HG03039 (cell line): ENCODE data around the gene DGKG.

Experiments used
- ATAC-seq: cut with Tn5 transposase; IDR thresholded peaks from one replicate; pipeline ENCODE4 v1.9.1; 2021; ENCODE audit warnings: mild to moderate bottlenecking, moderate library complexity; ENCODE audit not compliant: unreplicated experiment

DGKG gene

GRCh38 chr3:186281176-186281575 lies 80.9 kb downstream of the DGKG start:
- ATAC-seq = no peak

GRCh38 chr3:186280737-186281136 lies 81.3 kb downstream of the DGKG start:
- no peak for ATAC-seq

GRCh38 chr3:186277268-186277909 lies 84.6 kb downstream of the DGKG start:
- ATAC-seq = no peak

- ATAC-seq = no peak
These were observed 86.6 kb downstream of the DGKG start for GRCh38 chr3:186275436-186275835.

GRCh38 chr3:186273586-186273985 lies 88.4 kb downstream of the DGKG start:
- ATAC-seq = no peak

GRCh38 chr3:186270701-186271100 lies 91.3 kb downstream of the DGKG start:
- ATAC-seq = no peak

- no peak for ATAC-seq
These were observed 93.2 kb downstream of the DGKG start for GRCh38 chr3:186268616-186269448.

- no peak for ATAC-seq
These were observed 94.3 kb downstream of the DGKG start for GRCh38 chr3:186267758-186268157.

- ATAC-seq = no peak
These were observed 97.2 kb downstream of the DGKG start for GRCh38 chr3:186264608-186265400.

GRCh38 chr3:186261638-186262037 lies 100.4 kb downstream of the DGKG start:
- no peak for ATAC-seq

GRCh38 chr3:186260726-186261125 lies 101.3 kb downstream of the DGKG start:
- ATAC-seq = no peak

- ATAC-seq = peak; percentile 57
These were observed 102.2 kb downstream of the DGKG start for GRCh38 chr3:186259612-186260383.

- ATAC-seq = no peak
These were observed 103.1 kb downstream of the DGKG start for GRCh38 chr3:186258968-186259367.

- no peak for ATAC-seq
These were observed 104.2 kb downstream of the DGKG start for GRCh38 chr3:186257866-186258265.

GRCh38 chr3:186255703-186256331 lies 106.2 kb downstream of the DGKG start:
- ATAC-seq = no peak

GRCh38 chr3:186254676-186255650 lies 107.1 kb downstream of the DGKG start:
- peak; percentile 53 for ATAC-seq

- no peak for ATAC-seq
These were observed 110.0 kb downstream of the DGKG start for GRCh38 chr3:186251948-186252619.

GRCh38 chr3:186248850-186249249 lies 113.2 kb downstream of the DGKG start:
- ATAC-seq = no peak
